GM18519 (cell line): ENCODE results near the gene IGLL1.
"Not testable (repeated sequence)": the region's sequence is repeated elsewhere in the genome, so short reads cannot be mapped to it uniquely, and the experiment has no call there.

ENCODE experiments used
- ATAC-seq: cut with Tn5 transposase; IDR thresholded peaks from one replicate; pipeline ENCODE4 v1.9.1; 2021; ENCODE audit warnings: mild to moderate bottlenecking, moderate library complexity; ENCODE audit not compliant: unreplicated experiment, low FRiP score

Gene IGLL1

DNA sequence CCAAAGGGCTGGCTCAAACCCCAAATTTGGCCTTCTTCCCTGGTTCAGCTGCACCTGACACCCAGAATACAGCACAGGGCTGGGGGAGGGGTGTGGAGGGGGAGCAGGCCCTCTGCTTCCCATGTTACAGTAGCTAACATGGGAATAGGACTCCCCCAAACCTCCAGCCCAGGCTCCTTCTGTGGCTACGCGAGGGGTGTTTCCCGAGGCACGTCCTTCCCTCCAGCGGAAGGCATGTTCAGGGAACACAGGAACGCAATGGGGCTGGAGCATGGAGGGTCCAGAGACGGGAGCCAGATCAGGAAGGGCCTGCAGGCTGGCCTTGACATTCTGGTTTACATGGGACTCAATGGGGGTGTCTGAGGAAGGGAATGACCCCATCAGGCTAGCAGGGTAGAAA lies 11.8 kb upstream of the IGLL1 start:
- no peak for ATAC-seq

- ATAC-seq = no peak
Measured at GRCh38 chr22:23591201-23591791, 11.2 kb upstream of the IGLL1 start.

DNA sequence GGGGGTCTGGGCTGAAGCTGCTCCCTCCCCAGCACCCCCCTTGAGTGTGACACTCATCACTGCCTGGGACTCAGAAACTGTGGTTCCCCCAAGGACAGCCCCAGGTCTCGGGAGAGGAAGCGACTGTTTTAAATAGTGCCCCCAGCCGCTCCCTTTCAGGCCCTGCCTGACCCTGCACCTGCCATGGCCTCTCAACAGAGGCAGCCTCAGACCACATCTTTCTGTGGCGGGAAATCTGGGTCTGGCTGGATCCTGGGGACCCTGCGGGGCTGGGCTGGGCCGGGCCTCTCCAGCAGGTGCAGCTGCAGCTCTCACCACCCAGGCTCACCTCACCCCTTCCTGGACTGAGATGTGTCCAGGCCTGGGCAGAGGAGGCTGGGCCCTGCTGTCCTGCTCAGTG lies 3.7 kb upstream of the IGLL1 start:
- no peak for ATAC-seq

DNA sequence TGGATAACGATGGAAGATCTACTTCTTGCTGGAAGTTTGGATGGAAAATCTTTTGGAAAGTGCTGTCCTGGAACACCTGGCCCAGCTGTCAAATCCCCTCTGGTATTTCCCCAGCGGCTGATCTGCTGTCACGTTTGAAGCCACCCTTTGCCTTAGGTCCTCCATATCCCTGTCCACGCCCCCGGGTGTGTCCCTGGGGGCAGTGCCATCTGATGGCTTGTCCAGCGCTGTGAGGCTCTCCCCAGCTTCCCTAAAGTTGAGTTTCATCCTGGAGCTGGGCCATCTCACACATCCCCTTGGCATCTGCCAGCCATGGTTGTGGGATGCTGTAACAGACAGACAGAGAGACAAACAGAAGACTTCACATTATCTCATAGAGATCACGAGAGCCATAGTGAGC lies 3.1 kb upstream of the IGLL1 start:
- ATAC-seq = no peak

- no peak for ATAC-seq
Measured at GRCh38 chr22:23581260-23581650, 1.2 kb upstream of the IGLL1 start.

DNA sequence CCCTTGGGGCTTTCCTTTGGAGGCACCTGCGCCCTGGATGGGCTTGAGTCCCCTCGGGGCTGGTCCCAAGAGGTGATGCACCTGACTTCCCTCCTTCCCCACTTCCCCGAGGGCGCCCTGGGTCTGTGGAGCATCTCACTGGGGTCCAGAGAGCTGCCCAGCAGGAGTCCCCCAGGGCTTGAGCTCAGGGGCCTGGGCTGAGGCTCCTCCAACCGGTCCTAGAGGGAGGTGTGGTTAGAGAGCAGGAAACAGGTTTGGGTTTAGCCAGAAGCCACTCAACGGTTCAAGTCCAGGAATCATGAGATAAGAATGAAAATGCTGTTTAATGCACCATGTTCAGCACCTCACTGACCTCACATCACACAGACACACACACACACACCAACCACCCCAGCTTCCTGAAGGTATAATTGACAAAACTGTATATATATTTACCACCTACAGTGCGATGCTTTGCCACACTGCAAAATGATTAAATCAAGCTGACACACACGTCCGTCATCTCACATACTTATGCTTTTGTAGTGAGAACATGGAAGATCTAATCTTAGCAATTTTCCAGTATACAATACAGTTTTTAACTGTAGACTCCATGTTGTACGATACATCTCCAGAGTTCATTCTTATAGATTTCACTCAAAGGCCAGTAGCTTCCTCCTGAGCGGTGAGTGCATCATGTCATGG lies 628 bp upstream of the IGLL1 start:
- no peak for ATAC-seq

- ATAC-seq = no peak
Measured at GRCh38 chr22:23579280-23579679, 810 bp downstream of the IGLL1 start.

DNA sequence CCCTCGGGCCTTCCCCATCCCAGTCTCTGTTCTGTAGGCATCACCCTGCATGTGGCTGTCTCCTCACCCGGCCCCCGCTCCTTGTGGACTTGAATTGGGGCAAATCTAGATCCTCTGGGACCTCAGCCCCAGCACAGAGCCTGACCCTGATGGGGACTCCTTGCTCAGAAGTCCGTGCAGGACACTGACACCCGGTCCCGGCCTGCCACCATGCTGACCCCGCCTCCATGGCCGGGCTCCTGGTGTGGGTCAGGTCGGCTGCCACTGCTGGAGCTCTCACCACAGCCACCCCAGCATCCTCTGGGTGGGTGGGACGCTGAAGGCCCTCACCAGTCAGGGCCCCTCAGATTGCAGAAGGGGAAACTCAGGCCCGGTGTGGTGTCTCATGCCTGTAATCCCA lies 1.8 kb downstream of the IGLL1 start:
- no peak for ATAC-seq

DNA sequence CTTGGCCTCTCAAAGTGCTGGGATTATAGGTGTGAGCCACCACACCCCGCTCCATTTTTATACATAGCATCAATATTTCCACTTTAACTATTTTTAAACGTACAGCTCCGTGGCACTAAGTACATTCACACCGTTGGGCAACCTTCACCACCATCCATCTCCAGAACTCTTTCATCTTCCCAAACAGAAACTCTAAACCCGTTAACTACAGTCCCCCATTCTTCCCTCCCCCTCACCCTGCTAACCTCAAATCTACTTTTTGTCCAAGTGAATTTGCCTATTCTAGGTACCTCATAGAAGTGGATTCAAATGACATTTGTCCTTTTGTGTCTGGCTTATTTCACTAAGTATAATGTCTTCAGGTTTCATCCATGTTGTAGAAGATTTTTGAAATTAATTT lies 3.4 kb downstream of the IGLL1 start:
- ATAC-seq = no peak

GRCh38 chr22:23575601-23576000 lies 4.5 kb downstream of the IGLL1 start:
- no peak for ATAC-seq

GRCh38 chr22:23574877-23575276 lies 5.2 kb downstream of the IGLL1 start:
- no peak for ATAC-seq

GRCh38 chr22:23574371-23574811 lies 5.7 kb downstream of the IGLL1 start:
- ATAC-seq = no peak

GRCh38 chr22:23573701-23574235 lies 6.3 kb downstream of the IGLL1 start:
- not testable (repeated sequence) for ATAC-seq

GRCh38 chr22:23573106-23573505 lies 7.0 kb downstream of the IGLL1 start:
- ATAC-seq = not testable (repeated sequence)

DNA sequence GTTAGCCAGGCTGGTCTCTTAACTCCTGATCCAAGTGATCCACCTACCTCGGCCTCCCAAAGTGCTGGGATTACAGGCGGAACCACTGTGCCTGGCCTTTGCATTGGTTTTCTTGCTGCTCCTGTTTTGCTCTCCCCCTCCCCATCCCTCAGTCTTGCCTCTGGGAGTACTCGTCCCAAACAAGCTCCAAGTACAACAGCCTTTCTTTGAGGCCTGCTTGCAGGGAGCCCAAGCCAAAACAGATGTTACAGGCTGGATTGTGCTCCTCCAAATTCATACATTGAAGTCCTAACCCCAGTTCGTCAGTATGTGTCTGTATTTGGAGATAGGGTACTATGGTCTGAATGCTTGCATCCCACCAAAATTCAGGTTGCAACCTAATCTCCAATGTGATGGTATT lies 8.6 kb downstream of the IGLL1 start:
- no peak for ATAC-seq

- no peak for ATAC-seq
Measured at GRCh38 chr22:23570681-23571080, 9.4 kb downstream of the IGLL1 start.

DNA sequence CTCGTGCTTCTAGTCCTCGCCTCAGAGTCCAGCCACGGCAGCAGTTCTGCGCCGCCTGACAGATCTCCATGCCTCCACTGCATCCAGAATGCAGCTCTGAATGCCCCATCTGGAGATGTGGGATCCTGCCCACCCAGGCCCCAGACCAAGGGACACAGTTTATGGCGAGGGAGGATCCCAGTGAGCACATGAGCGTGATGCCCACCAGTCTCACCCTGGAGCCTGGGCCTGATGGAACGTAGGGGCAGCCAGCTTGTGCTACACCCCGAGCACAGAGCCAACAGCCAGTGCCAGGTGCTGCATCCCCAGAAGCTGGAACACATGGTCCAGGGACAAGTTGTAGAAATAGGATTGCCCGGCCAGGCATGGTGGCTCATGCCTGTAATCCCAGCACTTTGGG lies 10.4 kb downstream of the IGLL1 start:
- ATAC-seq = no peak

DNA sequence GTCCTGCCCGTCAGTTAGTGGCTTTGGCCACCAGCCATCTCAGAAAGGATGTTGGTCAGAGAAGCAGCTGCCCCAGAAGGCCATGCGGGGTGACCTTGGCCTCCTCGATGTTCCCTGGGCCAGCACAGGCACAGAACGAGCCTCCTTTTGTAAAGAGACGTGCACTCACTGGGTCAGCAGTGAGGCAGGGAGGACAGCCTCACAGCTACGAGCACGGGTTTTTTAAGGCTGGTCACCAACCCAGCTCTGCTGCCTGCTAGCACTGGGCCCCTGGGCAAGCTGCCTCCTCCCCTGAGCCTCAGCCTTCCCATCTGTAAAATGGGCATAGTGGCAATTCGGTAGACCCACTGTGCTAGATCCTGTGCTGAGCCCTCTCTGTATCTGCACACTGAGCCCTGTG lies 10.8 kb downstream of the IGLL1 start:
- ATAC-seq = no peak

DNA sequence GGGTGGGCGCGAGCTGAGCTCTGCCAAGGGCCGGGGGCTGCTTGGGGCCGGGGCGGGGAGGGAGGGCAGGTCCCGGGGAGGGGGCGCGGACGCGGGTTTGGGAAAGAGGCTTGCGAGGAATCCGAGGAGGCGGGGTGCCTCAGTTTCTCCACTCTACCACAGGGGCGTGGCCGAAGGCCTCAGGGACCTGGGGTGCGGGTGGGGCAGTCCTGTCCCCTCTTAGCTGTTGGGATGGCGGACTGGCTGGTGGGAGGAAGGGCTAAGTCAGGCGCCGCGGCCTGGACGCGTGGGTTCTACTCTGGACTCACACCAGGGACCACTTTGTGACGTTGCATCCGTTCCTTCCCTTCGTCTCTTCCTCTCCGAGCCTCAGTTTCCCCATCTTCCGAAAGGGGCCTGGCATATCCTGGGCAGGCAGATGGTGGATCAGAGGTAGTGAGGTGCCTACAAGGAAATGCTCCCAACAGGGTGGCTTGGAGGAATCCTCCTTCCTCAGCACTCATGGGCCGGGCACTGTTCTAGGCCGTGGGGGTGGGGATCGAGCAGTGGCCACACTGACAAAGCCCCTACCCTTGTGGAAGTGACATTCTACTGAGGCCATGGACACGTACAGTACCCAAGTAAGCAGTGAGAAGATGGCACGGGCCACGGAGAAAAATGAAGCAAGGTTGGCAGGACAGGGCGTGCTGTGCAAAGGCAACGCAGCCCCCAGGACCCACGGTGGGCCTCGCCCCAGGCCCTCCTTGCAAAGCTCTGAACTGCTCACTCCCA lies 13.2 kb downstream of the IGLL1 start:
- no peak for ATAC-seq

DNA sequence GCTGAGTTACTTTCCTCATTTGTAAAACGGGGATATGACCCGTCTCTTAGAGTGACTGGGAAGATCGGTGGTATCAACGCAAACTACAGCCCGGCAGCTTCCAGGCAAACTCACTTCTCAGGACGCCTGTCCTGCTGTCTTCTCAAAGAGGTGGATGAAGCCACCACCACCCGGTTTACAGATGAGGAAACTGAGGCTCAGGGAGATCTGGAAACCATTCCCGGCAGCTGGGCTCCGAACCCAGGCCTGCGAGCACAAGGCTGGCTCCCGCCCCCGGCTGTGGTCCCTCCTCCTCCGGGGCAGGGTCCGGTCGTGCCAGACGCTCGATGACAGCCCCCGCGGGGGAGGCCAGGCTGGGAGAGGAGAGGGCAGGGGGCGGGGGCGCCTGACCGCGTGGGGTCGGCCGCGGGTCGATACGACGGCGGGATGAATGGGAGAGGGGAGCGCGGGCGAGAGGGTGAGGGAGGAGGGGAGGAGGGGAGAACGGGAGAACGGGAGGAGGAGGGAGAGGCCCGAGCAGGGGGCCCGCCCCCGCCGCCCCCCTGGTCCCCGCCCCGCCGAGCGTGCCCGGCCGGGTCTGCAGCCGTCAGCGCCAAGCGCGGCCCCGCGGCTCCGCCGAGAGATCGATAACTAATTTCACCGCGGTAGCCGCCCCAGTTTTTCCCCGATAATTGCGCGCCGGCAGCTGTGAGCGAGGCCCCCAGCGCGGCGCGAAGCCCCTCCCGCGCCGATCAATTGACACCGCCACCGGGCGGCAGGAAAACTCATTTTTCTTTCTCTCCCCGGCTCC lies 14.0 kb downstream of the IGLL1 start:
- ATAC-seq = no peak
